ENCODE data around the gene GALK1.
"Not testable (repeated sequence)": the region's sequence is repeated elsewhere in the genome, so short reads cannot be mapped to it uniquely, and the experiment has no call there.

The GALK1 gene

DNA sequence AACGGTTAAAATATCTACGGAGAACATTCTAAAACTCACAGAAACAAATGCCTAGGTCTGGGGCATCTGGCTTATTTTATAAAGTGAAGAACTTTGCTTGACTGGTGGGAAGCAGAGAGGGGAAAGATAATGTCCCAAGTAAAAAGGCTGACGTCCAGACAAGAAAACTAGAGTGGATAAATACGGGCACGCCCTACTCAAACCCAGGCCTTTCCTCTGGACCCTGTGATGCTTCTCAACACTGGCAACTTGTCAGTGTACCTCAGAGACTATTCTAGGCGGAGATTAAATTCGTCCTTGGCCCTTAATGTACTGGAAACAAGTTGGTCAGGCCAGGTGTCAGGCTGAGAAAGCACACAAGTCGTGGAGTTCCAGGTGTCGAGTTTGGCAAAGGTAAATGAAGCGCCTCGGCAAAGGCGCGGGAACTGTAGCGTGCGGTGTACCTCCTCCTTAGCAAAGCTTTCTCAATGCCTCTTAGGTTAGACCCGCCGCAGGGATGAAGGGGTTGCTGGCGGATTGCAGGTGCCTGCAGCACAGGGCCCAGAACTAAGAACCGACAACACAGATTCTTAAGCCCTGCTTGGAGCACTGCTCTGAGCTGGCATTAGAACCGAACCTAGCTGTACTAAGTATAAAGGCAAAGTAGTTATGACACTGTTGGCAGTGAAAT lies 18.9 kb upstream of the GALK1 start:
- no peak for DNase-seq (ENCODE audit: low read depth)

- peak; percentile 84 for DNase-seq (ENCODE audit: low read depth)
These were observed 18.2 kb upstream of the GALK1 start for GRCh38 chr17:75783069-75783783.

DNA sequence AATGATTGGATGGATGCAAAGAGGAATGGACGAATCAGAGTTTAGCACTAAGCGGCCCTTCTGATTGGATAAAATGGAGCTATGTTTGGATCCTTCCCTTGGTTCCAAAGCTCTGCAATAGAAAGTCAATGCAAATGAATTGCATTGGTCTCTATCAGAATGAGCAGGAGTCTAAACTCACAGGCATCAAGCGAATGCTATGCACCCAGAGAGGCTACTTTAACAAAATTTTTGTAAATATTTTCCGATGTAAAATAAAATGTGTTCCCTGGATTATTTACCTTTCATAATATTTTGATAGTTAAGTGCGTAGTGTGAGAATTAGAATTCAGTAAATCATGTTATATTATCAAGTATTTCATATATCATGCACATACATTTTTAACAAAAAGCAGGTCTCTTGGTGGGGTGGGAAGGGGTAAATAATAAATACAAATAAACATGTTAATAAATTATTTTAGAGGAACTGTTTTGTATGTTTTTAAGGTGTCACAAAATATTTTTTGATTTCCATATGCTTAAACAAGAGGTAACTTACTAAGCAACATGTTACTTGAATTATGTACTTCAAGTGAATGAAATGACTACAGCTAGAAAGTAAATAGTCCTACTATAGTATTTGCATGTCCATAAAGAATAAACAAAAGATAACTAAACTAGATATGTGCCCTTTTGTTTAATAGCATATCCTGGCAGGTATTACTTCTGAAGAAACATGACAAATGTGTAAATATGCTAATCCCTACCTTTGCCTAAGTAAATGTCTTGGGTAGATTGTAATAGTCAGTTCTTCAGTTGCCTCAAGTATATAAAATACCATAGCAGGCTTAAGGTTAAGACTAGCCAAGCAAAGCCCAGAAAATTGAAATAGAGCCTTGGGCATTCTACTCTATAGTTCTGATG lies 15.2 kb upstream of the GALK1 start:
- no peak for DNase-seq (ENCODE audit: low read depth)

DNA sequence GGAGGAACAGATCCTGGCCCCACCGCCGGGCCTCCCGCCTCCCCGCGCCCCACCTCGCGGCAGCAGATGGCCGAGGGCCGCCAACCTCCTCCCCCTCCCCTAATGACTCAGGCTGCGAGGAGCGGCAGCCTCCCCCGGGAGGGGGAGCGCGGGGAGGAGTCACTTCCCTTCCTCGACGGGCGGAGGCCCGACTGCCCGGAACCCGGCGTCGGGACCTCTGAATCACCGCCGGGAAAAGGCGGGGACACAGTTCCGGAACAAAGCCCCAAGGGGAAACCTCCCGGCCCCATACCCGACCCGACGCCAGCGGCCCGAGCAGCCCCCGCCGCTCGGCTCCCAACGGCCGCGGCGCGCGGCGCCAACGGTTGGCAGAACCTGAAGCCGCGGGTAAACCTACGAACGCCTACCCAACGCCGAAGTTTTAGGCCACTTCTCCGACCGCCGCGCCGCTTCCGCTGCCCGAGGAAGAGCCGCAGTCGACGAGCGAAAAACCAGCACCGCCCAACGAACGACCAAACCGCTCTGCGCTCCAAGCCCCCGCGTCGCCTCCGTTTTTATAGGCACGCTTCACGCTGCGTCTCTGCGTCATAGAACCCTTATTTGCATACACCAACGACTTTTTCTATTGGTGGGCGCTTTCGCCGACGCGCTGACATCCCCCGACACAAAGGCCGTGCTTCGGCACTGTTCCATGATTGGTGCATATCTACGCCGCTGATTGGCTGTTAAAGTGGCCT lies 14.4 kb upstream of the GALK1 start:
- DNase-seq (ENCODE audit: low read depth) = peak; percentile 100

- DNase-seq (ENCODE audit: low read depth) = no peak
These were observed 13.9 kb upstream of the GALK1 start for GRCh38 chr17:75778861-75779249.

DNA sequence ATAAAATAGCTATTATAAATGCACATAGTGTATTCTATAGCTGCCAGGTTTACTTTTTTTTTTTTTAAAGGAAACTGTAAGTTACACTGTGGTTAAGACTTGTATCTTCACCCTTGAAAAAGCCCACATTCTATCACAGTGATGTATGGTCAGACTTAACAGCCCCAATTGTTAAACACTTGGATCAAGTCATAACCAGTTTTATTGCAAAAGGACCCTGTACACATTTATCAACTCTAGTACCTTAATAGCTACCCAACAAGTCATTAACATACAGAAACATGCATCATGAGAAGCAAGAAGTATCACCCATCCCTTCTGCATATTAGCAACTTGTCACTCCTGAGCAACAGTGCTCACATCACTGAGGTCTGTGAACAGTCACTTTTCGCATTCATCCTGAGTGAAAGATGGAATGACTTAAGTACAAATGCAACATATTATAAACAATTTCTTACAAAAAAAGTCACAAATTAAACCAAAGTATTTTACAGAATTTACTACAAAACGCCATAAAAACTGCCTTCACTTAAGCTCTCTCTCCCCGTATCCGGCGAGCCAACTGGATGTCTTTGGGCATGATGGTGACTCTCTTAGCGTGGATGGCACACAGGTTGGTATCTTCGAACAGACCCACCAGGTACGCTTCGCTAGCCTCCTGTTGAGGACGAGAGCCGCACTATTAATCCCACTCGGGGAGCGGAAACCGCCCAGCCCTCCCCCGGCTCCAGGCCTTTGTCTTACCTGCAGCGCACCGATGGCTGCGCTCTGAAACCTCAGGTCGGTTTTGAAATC lies 13.3 kb upstream of the GALK1 start:
- DNase-seq (ENCODE audit: low read depth) = not testable (repeated sequence)

DNA sequence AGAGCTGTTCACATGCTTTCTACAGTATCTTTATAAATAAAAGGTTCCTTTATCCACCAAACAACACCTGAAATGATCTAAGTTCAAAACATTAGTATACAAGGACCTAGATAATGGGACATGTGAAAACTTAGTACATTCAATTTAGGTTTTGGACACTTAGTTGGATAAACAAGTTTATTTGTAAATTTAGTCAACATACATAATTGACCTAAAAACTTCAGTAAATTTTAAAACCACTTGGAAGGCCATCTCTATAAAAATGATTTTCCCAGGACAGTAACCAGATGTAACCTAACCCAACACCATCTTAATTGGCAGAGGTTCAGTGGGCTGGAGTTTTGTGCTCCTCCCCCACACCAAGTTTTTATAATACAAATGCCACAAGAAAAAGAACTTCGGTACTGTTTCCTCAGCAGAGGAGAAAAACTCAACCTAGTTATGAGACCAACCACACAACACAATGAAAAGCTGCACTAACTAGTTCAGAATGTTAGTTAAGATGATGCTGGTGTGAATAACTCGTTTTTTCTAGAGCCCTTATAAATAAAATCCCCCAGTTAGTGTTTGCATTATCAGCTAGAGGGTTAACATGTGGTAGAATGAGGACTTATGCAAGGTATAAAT lies 12.4 kb upstream of the GALK1 start:
- no peak for DNase-seq (ENCODE audit: low read depth)

GRCh38 chr17:75776386-75777295 lies 11.6 kb upstream of the GALK1 start:
- DNase-seq (ENCODE audit: low read depth) = no peak

GRCh38 chr17:75774991-75775668 lies 10.1 kb upstream of the GALK1 start:
- DNase-seq (ENCODE audit: low read depth) = peak; percentile 42

- DNase-seq (ENCODE audit: low read depth) = no peak
These were observed 9.5 kb upstream of the GALK1 start for GRCh38 chr17:75774471-75774990.

- DNase-seq (ENCODE audit: low read depth) = no peak
These were observed 8.9 kb upstream of the GALK1 start for GRCh38 chr17:75773808-75774470.

GRCh38 chr17:75773121-75773807 lies 8.3 kb upstream of the GALK1 start:
- no peak for DNase-seq (ENCODE audit: low read depth)

DNA sequence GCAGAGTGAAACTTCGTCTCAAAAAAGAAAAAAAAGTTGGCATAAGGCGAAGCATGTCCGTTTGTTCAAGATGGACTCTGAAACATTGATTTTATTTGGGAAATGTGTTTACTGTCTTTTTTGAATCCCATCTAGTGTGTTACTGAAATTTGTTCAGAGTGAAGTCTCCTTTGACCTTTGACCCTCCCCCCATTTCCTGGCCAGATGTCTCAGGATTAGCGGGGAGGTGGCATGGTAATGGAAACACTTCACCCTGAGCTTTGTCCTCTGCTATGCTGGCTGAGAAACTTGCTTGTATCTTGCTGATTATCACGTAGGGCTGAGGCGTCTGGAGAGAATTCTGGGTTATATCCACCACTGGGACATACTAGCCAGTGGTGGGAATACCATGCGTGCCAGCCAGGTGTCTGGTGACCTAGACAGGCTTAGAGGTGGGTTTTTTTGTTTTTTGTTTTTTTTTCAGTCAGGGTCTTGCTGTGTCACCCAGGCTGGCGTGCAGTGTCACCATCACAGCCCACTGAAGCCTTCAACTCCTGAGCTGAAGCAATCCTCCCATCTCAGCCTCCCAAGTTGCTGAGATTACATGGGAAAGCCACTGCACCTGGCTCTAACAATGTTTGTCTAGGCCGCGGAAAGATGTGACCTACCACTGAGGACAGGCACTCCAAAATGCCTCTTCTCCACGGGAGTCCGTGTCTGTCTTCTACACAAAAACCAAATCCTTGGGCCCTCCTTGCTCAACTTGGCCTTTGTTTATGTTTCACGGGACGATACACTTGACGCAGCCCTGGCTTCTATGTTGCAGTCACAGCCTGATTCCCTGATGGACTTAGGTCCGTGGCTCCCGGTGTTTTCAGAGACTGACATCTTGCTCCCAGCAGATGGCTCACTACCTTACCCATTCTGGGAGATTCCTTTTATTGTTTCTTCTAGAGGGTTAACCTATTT lies 6.6 kb upstream of the GALK1 start:
- DNase-seq (ENCODE audit: low read depth) = peak; percentile 58

GRCh38 chr17:75769536-75769935 lies 4.5 kb upstream of the GALK1 start:
- DNase-seq (ENCODE audit: low read depth) = no peak

DNA sequence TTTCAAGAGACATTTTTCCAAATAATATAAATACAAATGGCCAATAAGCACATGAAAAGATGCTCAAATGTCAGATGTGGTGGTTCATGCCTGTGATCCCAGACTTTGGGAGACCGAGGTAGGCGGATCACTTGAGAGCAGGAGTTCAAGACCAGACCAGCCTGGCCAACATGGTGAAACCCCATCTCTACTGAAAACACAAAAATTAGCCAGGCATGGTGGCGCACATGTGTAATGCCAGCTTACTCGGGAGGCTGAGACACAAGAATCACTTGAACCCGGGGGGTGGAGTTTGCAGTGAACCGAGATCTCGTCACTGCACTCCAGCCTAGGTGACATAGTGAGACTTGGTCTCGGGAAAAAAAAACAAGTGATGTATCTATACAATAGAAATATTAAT lies 2.9 kb upstream of the GALK1 start:
- no peak for DNase-seq (ENCODE audit: low read depth)

GRCh38 chr17:75765981-75766380 lies 989 bp upstream of the GALK1 start:
- DNase-seq (ENCODE audit: low read depth) = no peak

- no peak for DNase-seq (ENCODE audit: low read depth)
These were observed 628 bp downstream of the GALK1 start for GRCh38 chr17:75764417-75764710.

Measured in ELR (cell line).